ENCODE results near the gene FNDC3B. TPM values are rescaled to one million over a fixed set of nuclear protein-coding genes. Genes with fewer than 3 reads are reported as not detected.
A peak's percentile ranks its signal among the peaks of the same experiment; 100 is the strongest.

The FNDC3B gene
- total RNA-seq, 1 donor from 2014 or later: 290 TPM

DNA sequence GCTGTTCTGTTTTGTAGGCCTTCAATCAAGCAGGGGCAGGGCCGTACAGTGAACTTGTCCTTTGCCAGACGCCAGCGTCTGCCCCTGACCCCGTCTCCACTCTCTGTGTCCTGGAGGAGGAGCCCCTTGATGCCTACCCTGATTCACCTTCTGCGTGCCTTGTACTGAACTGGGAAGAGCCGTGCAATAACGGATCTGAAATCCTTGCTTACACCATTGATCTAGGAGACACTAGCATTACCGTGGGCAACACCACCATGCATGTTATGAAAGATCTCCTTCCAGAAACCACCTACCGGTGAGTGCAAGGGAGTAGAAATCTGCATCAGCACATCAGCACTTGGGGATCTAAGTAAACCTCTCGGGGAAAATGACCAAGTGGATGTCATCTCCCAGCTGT lies 313.4 kb downstream of the FNDC3B start:
- TF ChIP-seq CTCF (IDR thresholded peaks at IDR 0.05): no peak
- Mint-ChIP-seq H3K27ac (ENCODE audit: unreplicated experiment) (peak overlapping the region; percentile 0), H3K4me1 (ENCODE audit: low read depth) (peaks cover 52% of the 10 kb centered on the region), H3K36me3 (ENCODE audit: low read depth) (peaks cover 29% of the 10 kb centered on the region), H3K27me3 (ENCODE audit: low read depth) (no peaks in the 10 kb centered on the region), H3K4me3 (ENCODE audit: unreplicated experiment) (no peak overlapping the region), H3K9me3 (ENCODE audit: low read depth) (no peaks in the 10 kb centered on the region)
- no peak for DNase-seq (ENCODE audit: low spot score)

GRCh38 chr3:172354931-172355499 lies 315.6 kb downstream of the FNDC3B start:
- TF ChIP-seq CTCF (IDR thresholded peaks at IDR 0.05): no peak
- H3K9me3 Mint-ChIP-seq (ENCODE audit: low read depth): no peaks in the 10 kb centered on the region
- peak overlapping the region; percentile 92 for H3K27ac Mint-ChIP-seq (ENCODE audit: unreplicated experiment)
- peaks cover 23% of the 10 kb centered on the region for H3K36me3 Mint-ChIP-seq (ENCODE audit: low read depth)
- no peaks in the 10 kb centered on the region for H3K27me3 Mint-ChIP-seq (ENCODE audit: low read depth)
- H3K4me3 Mint-ChIP-seq (ENCODE audit: unreplicated experiment): no peak overlapping the region
- peaks cover 49% of the 10 kb centered on the region for H3K4me1 Mint-ChIP-seq (ENCODE audit: low read depth)
- DNase-seq (ENCODE audit: low spot score): no peak

GRCh38 chr3:172355836-172356235 lies 316.5 kb downstream of the FNDC3B start:
- Mint-ChIP-seq H3K4me3 (ENCODE audit: unreplicated experiment) (no peak overlapping the region), H3K27ac (ENCODE audit: unreplicated experiment) (peak overlapping the region; percentile 92), H3K4me1 (ENCODE audit: low read depth) (peaks cover 54% of the 10 kb centered on the region), H3K27me3 (ENCODE audit: low read depth) (no peaks in the 10 kb centered on the region), H3K9me3 (ENCODE audit: low read depth) (no peaks in the 10 kb centered on the region), H3K36me3 (ENCODE audit: low read depth) (peaks cover 23% of the 10 kb centered on the region)
- DNase-seq (ENCODE audit: low spot score): no peak
- no peak for TF ChIP-seq CTCF (IDR thresholded peaks at IDR 0.05)

DNA sequence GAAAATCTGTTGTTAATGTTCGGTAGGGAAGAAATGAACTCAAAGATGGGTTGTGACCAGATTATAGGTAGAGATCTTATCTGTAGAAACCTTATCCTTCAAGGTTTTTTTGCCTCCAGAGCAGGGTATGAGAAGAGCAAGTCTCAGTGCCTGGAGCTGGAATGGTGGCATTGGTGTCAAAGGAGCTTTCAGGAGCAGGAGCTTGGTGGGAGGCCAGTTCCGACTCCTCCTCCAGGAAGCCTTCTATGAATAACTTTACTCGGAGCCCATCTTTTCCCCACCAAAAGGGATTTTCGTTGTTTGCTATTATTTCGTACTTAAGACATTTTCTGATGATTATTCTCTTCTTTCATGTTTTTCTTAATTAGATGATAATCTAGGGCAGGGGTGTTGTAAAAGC lies 317.0 kb downstream of the FNDC3B start:
- DNase-seq (ENCODE audit: low spot score): no peak
- Mint-ChIP-seq H3K36me3 (ENCODE audit: low read depth) (peaks cover 19% of the 10 kb centered on the region), H3K9me3 (ENCODE audit: low read depth) (no peaks in the 10 kb centered on the region), H3K4me1 (ENCODE audit: low read depth) (peaks cover 50% of the 10 kb centered on the region), H3K27me3 (ENCODE audit: low read depth) (no peaks in the 10 kb centered on the region), H3K27ac (ENCODE audit: unreplicated experiment) (peak overlapping the region; percentile 92), H3K4me3 (ENCODE audit: unreplicated experiment) (no peak overlapping the region)
- no peak for TF ChIP-seq CTCF (IDR thresholded peaks at IDR 0.05)

- peaks cover 14% of the 10 kb centered on the region for H3K36me3 Mint-ChIP-seq (ENCODE audit: low read depth)
- peaks cover 47% of the 10 kb centered on the region for H3K4me1 Mint-ChIP-seq (ENCODE audit: low read depth)
- no peaks in the 10 kb centered on the region for H3K27me3 Mint-ChIP-seq (ENCODE audit: low read depth)
- H3K27ac Mint-ChIP-seq (ENCODE audit: unreplicated experiment): peak overlapping the region; percentile 50
- no peak for TF ChIP-seq CTCF (IDR thresholded peaks at IDR 0.05)
- no peak overlapping the region for H3K4me3 Mint-ChIP-seq (ENCODE audit: unreplicated experiment)
- H3K9me3 Mint-ChIP-seq (ENCODE audit: low read depth): no peaks in the 10 kb centered on the region
- DNase-seq (ENCODE audit: low spot score): no peak
Observed at GRCh38 chr3:172357850-172358754, 318.7 kb downstream of the FNDC3B start.

Data from chondrocyte (in vitro differentiated cells).